Epithelial cell of proximal tubule (primary cell): ENCODE results near the gene SDK1. TPM values are rescaled to one million over a fixed set of nuclear protein-coding genes. Genes with fewer than 3 reads are reported as not detected.

Source experiments
- DNase-seq: peaks from one replicate; pipeline ENCODE4 v3.0.0-alpha.2; 2011; ENCODE audit warnings: low read depth
- H3K4me3 ChIP-seq: 2 replicates; pipeline ENCODE4 v1.5.1; 2011; ENCODE audit warnings: low read depth, mild to moderate bottlenecking, low read length
- CTCF ChIP-seq: conservative IDR thresholded peaks from 2 replicates; pipeline ENCODE4 v1.5.1; 2012; ENCODE audit warnings: low read depth, mild to moderate bottlenecking, low read length
- total RNA-seq: library from RNA; depleted of rRNA; stranded (reverse); fragments of >200 nt; gene quantifications from 2 replicates; pipeline ENCODE4 v1.2.3, GENCODE V29; 2015

SDK1 gene
- total RNA-seq, 1 donor from 2014 or later, result 0.75 TPM

DNA sequence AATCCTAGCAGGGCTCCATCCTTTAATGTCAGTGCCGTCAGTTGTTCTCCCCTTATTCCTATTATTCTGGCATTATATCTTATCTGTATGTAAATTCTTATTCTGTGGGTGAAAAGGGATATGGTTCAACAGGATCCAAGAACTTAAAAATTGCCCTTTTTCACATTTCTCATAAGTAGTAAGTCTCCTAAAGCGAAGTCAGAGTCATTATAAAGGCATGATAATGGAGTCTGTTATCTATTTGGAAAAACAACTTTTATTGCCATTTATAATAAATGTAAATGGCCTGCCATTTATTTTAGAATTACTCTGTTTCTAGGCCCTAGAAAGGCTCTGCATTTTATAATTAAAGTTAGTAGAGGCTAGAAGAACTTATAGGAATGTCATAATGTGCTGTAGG, 31.3 kb downstream of the SDK1 start:
- no peak for TF ChIP-seq CTCF
- no peak overlapping the region for H3K4me3 ChIP-seq
- DNase-seq, result no peak

- DNase-seq, result no peak
- no peak overlapping the region for H3K4me3 ChIP-seq
- no peak for TF ChIP-seq CTCF
These were observed 32.8 kb downstream of the SDK1 start for GRCh38 chr7:3333861-3334260.

GRCh38 chr7:3336042-3336665, 35.1 kb downstream of the SDK1 start:
- H3K4me3 ChIP-seq, result no peak overlapping the region
- TF ChIP-seq CTCF, result no peak
- no peak for DNase-seq

GRCh38 chr7:3338161-3338560, 37.1 kb downstream of the SDK1 start:
- TF ChIP-seq CTCF, result no peak
- no peak overlapping the region for H3K4me3 ChIP-seq
- no peak for DNase-seq

GRCh38 chr7:3345699-3346481, 44.8 kb downstream of the SDK1 start:
- DNase-seq, result no peak
- no peak for TF ChIP-seq CTCF
- no peak overlapping the region for H3K4me3 ChIP-seq

DNA sequence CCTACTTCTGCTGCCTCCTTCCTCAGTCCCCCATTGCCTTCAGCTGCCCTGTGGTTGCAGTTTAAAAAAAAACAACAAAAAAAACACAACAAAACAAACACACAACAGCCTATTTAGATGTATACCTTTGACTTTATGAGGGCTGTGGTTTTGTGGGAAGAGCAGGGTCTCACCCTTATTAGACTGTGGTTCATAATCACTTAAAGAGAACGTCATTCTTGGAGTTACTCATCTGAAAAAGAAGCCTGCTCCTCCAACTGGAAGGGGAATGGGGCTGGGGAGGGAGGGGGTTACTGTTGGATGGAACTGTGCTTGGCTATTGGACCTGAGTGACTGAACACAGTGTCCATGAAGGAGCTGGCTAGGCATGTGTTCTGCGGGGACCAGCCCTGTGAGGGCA, 48.1 kb downstream of the SDK1 start:
- no peak overlapping the region for H3K4me3 ChIP-seq
- DNase-seq, result no peak
- TF ChIP-seq CTCF, result no peak

DNA sequence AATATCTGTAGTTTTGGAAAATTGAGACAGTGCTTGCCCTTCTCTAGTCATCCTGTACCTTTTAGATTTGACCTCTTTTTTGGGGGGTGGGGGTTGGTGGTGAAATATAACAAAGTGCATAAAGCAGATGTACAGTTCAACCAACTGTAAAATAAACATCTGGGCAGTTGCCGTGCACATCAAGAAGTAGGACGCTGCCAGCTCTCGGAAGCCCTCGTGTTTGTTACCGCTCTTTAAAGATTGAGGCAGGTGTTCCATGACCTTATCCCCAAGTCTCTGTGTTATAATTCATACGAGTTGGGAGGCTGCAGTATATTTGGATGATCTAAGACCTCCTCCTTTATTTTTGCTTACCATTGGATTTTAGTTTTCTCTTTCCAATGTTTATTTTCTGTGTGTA, 55.1 kb downstream of the SDK1 start:
- TF ChIP-seq CTCF, result no peak
- H3K4me3 ChIP-seq, result no peak overlapping the region
- DNase-seq, result no peak
